ENCODE measurements around the gene PHC2. TPM values are rescaled to one million over a fixed set of nuclear protein-coding genes. Genes with fewer than 3 reads are reported as not detected.

The PHC2 gene
- total RNA-seq, 1 donor from 2014 or later, result 107 TPM

Other genes starting within 250 kb of the PHC2 start
- gene TRIM62, start 249.1 kb downstream of the PHC2 start, total RNA-seq, result 16.1 TPM
- gene ZNF362, start 174.6 kb downstream of the PHC2 start, total RNA-seq, result 53.7 TPM
- gene A3GALT2, start 110.0 kb downstream of the PHC2 start, total RNA-seq, result not detected
- gene ZSCAN20, start 41.5 kb upstream of the PHC2 start, total RNA-seq, result 5.8 TPM

All from ureter (tissue), 1 donor.